Effector memory CD8-positive, alpha-beta T cell (primary cell): ENCODE data around the gene XPNPEP1.

Source experiments
- ATAC-seq: fragments of 150-1000 bp; cut with Tn5 transposase; replicated peaks from 2 replicates; pipeline ENCODE4 v1.10.0; 2021; ENCODE audit warnings: mild to moderate bottlenecking, moderate library complexity
- DNase-seq, 3 experiments: peaks; one replicate each; pipeline ENCODE4 v3.0.0; 2021
- H3K27ac Mint-ChIP-seq, 2 donors: one replicate each; pipeline ENCODE4 v1.8.0; 2022; ENCODE audit warnings: mild to moderate bottlenecking in 2 of 2, mixed read lengths in 2 of 2, moderate library complexity in 2 of 2
- H3K27me3 Mint-ChIP-seq, 2 donors: one replicate each; pipeline ENCODE4 v1.8.0; 2022; ENCODE audit warnings: mixed read lengths in 2 of 2
- H3K36me3 Mint-ChIP-seq: one replicate; pipeline ENCODE4 v1.8.0; 2022; ENCODE audit warnings: mild to moderate bottlenecking, moderate library complexity, mixed read lengths; ENCODE audit not compliant: insufficient read depth
- H3K4me1 Mint-ChIP-seq, 2 donors: one replicate each; pipeline ENCODE4 v1.8.0; 2022; ENCODE audit warnings: low read depth in 2 of 2, mixed read lengths in 2 of 2
- H3K4me3 Mint-ChIP-seq, 2 donors: one replicate each; pipeline ENCODE4 v1.8.0; 2022; ENCODE audit warnings: mild to moderate bottlenecking in 2 of 2, mixed read lengths in 2 of 2, moderate library complexity in 2 of 2
- H3K9me3 Mint-ChIP-seq, 2 donors: one replicate each; pipeline ENCODE4 v1.8.0; 2022; ENCODE audit warnings: mixed read lengths in 2 of 2

Gene XPNPEP1

GRCh38 chr10:109887776-109888175, 35.5 kb downstream of the XPNPEP1 start:
- H3K4me3 Mint-ChIP-seq, result no peak overlapping the region
- H3K27me3 Mint-ChIP-seq, result no peaks in the 10 kb centered on the region
- ATAC-seq (no peak), DNase-seq (no peak)
- peak overlapping the region; percentile 13 to 50 for H3K27ac Mint-ChIP-seq
- H3K36me3 Mint-ChIP-seq, result peaks cover 37% of the 10 kb centered on the region
- no peaks in the 10 kb centered on the region for H3K9me3 Mint-ChIP-seq
- H3K4me1 Mint-ChIP-seq, result peaks cover 24 to 43% of the 10 kb centered on the region in 2 donors

GRCh38 chr10:109887243-109887642, 36.1 kb downstream of the XPNPEP1 start:
- ATAC-seq (no peak), DNase-seq (no peak)
- Mint-ChIP-seq H3K4me1 (peaks cover 22 to 40% of the 10 kb centered on the region in 2 donors), H3K9me3 (no peaks in the 10 kb centered on the region), H3K27me3 (no peaks in the 10 kb centered on the region), H3K4me3 (no peak overlapping the region), H3K36me3 (peaks cover 39% of the 10 kb centered on the region), H3K27ac (peak overlapping the region; percentile 13 to 50)

- ATAC-seq (no peak), DNase-seq (no peak)
- Mint-ChIP-seq H3K9me3 (no peaks in the 10 kb centered on the region), H3K27me3 (no peaks in the 10 kb centered on the region), H3K27ac (peak overlapping the region; percentile 13 to 50), H3K36me3 (peaks cover 44% of the 10 kb centered on the region), H3K4me1 (peaks cover 19 to 35% of the 10 kb centered on the region in 2 donors), H3K4me3 (no peak overlapping the region)
Observed at GRCh38 chr10:109886781-109887140, 36.5 kb downstream of the XPNPEP1 start.

GRCh38 chr10:109886037-109886780, 37.1 kb downstream of the XPNPEP1 start:
- ATAC-seq, result no peak
- peaks cover 50% of the 10 kb centered on the region for H3K36me3 Mint-ChIP-seq
- no peaks in the 10 kb centered on the region for H3K27me3 Mint-ChIP-seq
- DNase-seq, result no peak
- no peaks in the 10 kb centered on the region for H3K9me3 Mint-ChIP-seq
- H3K4me1 Mint-ChIP-seq, result peaks cover 19 to 30% of the 10 kb centered on the region in 2 donors
- H3K27ac Mint-ChIP-seq, result peak overlapping the region; percentile 13 to 50
- H3K4me3 Mint-ChIP-seq, result no peak overlapping the region

- H3K9me3 Mint-ChIP-seq, result no peaks in the 10 kb centered on the region
- peak; percentile 58 to 65 (median 60) for DNase-seq
- ATAC-seq, result peak; percentile 78
Observed at GRCh38 chr10:109883859-109884771, 39.2 kb downstream of the XPNPEP1 start.

GRCh38 chr10:109882251-109883057, 40.9 kb downstream of the XPNPEP1 start:
- Mint-ChIP-seq H3K27ac (peak overlapping the region in 1 of 2 donors; percentile 85), H3K9me3 (no peaks in the 10 kb centered on the region), H3K4me3 (no peak overlapping the region)

More at GRCh38 chr10:109883859-109884771, 39.2 kb downstream of the XPNPEP1 start:
- Mint-ChIP-seq H3K27ac (peak overlapping the region in 1 of 2 donors; percentile 32), H3K36me3 (peaks cover 46% of the 10 kb centered on the region), H3K27me3 (no peaks in the 10 kb centered on the region), H3K4me1 (peaks cover 15 to 30% of the 10 kb centered on the region in 2 donors), H3K4me3 (no peak overlapping the region)

GRCh38 chr10:109881769-109882057, 41.6 kb downstream of the XPNPEP1 start:
- H3K36me3 Mint-ChIP-seq, result peaks cover 58% of the 10 kb centered on the region
- H3K4me1 Mint-ChIP-seq, result peaks cover 10 to 21% of the 10 kb centered on the region in 2 donors
- no peak overlapping the region for H3K4me3 Mint-ChIP-seq
- DNase-seq (no peak), ATAC-seq (no peak)
- H3K9me3 Mint-ChIP-seq, result no peaks in the 10 kb centered on the region
- H3K27ac Mint-ChIP-seq, result no peak overlapping the region
- H3K27me3 Mint-ChIP-seq, result no peaks in the 10 kb centered on the region

More at GRCh38 chr10:109882251-109883057, 40.9 kb downstream of the XPNPEP1 start:
- no peak for DNase-seq
- ATAC-seq, result no peak
- Mint-ChIP-seq H3K36me3 (peaks cover 51% of the 10 kb centered on the region), H3K27me3 (no peaks in the 10 kb centered on the region), H3K4me1 (peaks cover 15 to 29% of the 10 kb centered on the region in 2 donors)

GRCh38 chr10:109880886-109881768, 42.2 kb downstream of the XPNPEP1 start:
- ATAC-seq (no peak), DNase-seq (no peak)
- Mint-ChIP-seq H3K27ac (no peak overlapping the region), H3K36me3 (peaks cover 64% of the 10 kb centered on the region), H3K4me1 (peaks cover 10 to 16% of the 10 kb centered on the region in 2 donors), H3K27me3 (no peaks in the 10 kb centered on the region), H3K4me3 (no peak overlapping the region), H3K9me3 (no peaks in the 10 kb centered on the region)

GRCh38 chr10:109877546-109877945, 45.8 kb downstream of the XPNPEP1 start:
- no peak overlapping the region for H3K27ac Mint-ChIP-seq
- no peak overlapping the region for H3K4me3 Mint-ChIP-seq
- no peak for ATAC-seq
- DNase-seq, result no peak
- peaks cover 71% of the 10 kb centered on the region for H3K36me3 Mint-ChIP-seq
- no peaks in the 10 kb centered on the region for H3K27me3 Mint-ChIP-seq
- H3K4me1 Mint-ChIP-seq, result no peaks in the 10 kb centered on the region
- H3K9me3 Mint-ChIP-seq, result no peaks in the 10 kb centered on the region

GRCh38 chr10:109875828-109876821, 47.2 kb downstream of the XPNPEP1 start:
- Mint-ChIP-seq H3K4me1 (no peaks in the 10 kb centered on the region), H3K4me3 (no peak overlapping the region), H3K36me3 (peaks cover 67% of the 10 kb centered on the region), H3K27me3 (no peaks in the 10 kb centered on the region), H3K9me3 (no peaks in the 10 kb centered on the region), H3K27ac (peak overlapping the region in 1 of 2 donors; percentile 52)
- ATAC-seq, result no peak
- DNase-seq, result no peak

GRCh38 chr10:109875151-109875568, 48.2 kb downstream of the XPNPEP1 start:
- ATAC-seq (no peak), DNase-seq (no peak)
- Mint-ChIP-seq H3K27me3 (no peaks in the 10 kb centered on the region), H3K27ac (peak overlapping the region in 1 of 2 donors; percentile 52), H3K4me3 (no peak overlapping the region), H3K4me1 (no peaks in the 10 kb centered on the region), H3K9me3 (no peaks in the 10 kb centered on the region), H3K36me3 (peaks cover 60% of the 10 kb centered on the region)
